Esophagus muscularis mucosa (tissue), 4 donors: ENCODE results near the gene COPRS.

ENCODE experiments used
- CTCF ChIP-seq, 3 experiments: fragments of 200-600 bp in 2 of 3; fragments of 450-650 bp in 1 of 3; sonication (generic) in 2 of 3; IDR thresholded peaks; one replicate each; pipeline ENCODE4 v1.5.1; 2017 to 2019; ENCODE audit warnings: antibody characterized with exemption in 3 of 3, mild to moderate bottlenecking in 2 of 3, moderate library complexity in 1 of 3
- EP300 ChIP-seq: sonication (generic); formaldehyde crosslinking; IDR thresholded peaks from one replicate; pipeline ENCODE4 v1.6.1; 2017; ENCODE audit warnings: antibody characterized with exemption
- POLR2A ChIP-seq: fragments of 450-650 bp; IDR thresholded peaks from one replicate; pipeline ENCODE4 v1.6.1; 2017; ENCODE audit warnings: antibody characterized with exemption, moderate library complexity, mild to moderate bottlenecking, low read depth
- POLR2AphosphoS5 ChIP-seq, 2 donors: sonication (generic); formaldehyde crosslinking; IDR thresholded peaks; one replicate each; pipeline ENCODE4 v1.6.1; 2017; ENCODE audit warnings: antibody characterized with exemption in 2 of 2

GRCh38 chr17:31875081-31875480 is 16.0 kb upstream of the COPRS start:
- no peak for TF ChIP-seq CTCF (IDR thresholded peaks at IDR 0.05)
- TF ChIP-seq POLR2AphosphoS5 (IDR thresholded peaks at IDR 0.05): no peak
- TF ChIP-seq EP300: no peak
- no peak for TF ChIP-seq POLR2A
